Nephron progenitor cell (in vitro differentiated cells): ENCODE results near the gene SELENON.

Source experiments
- DNase-seq: peaks from one replicate; pipeline ENCODE4 v3.0.0; 2021
- H3K27ac Mint-ChIP-seq: 2 replicates; pipeline ENCODE4 v1.8.0; 2021; ENCODE audit warnings: mild to moderate bottlenecking, moderate library complexity, mixed read lengths
- H3K27me3 Mint-ChIP-seq: 2 replicates; pipeline ENCODE4 v1.8.0; 2021; ENCODE audit warnings: mild to moderate bottlenecking, low read depth, mixed read lengths; ENCODE audit not compliant: poor library complexity
- H3K36me3 Mint-ChIP-seq: 2 replicates; pipeline ENCODE4 v1.8.0; 2021; ENCODE audit warnings: low read depth, mixed read lengths
- H3K4me1 Mint-ChIP-seq: 2 replicates; pipeline ENCODE4 v1.8.0; 2021; ENCODE audit warnings: mixed read lengths
- H3K4me3 Mint-ChIP-seq: 2 replicates; pipeline ENCODE4 v1.8.0; 2021; ENCODE audit warnings: mild to moderate bottlenecking, moderate library complexity, mixed read lengths
- H3K9me3 Mint-ChIP-seq: 2 replicates; pipeline ENCODE4 v1.8.0; 2021; ENCODE audit warnings: mild to moderate bottlenecking, moderate library complexity, mixed read lengths
- TF ChIP-seq, protein P1 (sequence below): fragments of 200-600 bp; sonication (generic); IDR thresholded peaks from 2 replicates; pipeline ENCODE4 v1.5.0; 2021; ENCODE audit warnings: antibody characterized with exemption

Gene SELENON

GRCh38 chr1:25763493-25763892 is 36.5 kb upstream of the SELENON start:
- TF ChIP-seq, protein P1, sequence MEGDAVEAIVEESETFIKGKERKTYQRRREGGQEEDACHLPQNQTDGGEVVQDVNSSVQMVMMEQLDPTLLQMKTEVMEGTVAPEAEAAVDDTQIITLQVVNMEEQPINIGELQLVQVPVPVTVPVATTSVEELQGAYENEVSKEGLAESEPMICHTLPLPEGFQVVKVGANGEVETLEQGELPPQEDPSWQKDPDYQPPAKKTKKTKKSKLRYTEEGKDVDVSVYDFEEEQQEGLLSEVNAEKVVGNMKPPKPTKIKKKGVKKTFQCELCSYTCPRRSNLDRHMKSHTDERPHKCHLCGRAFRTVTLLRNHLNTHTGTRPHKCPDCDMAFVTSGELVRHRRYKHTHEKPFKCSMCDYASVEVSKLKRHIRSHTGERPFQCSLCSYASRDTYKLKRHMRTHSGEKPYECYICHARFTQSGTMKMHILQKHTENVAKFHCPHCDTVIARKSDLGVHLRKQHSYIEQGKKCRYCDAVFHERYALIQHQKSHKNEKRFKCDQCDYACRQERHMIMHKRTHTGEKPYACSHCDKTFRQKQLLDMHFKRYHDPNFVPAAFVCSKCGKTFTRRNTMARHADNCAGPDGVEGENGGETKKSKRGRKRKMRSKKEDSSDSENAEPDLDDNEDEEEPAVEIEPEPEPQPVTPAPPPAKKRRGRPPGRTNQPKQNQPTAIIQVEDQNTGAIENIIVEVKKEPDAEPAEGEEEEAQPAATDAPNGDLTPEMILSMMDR: no peak
- H3K27ac Mint-ChIP-seq: no peak overlapping the region
- H3K4me1 Mint-ChIP-seq: peaks cover 32% of the 10 kb centered on the region
- no peak for DNase-seq
- no peaks in the 10 kb centered on the region for H3K9me3 Mint-ChIP-seq
- H3K27me3 Mint-ChIP-seq: peaks cover 27% of the 10 kb centered on the region
- H3K4me3 Mint-ChIP-seq: no peak overlapping the region
- no peaks in the 10 kb centered on the region for H3K36me3 Mint-ChIP-seq

GRCh38 chr1:25765136-25765922 is 34.7 kb upstream of the SELENON start:
- H3K27ac Mint-ChIP-seq: no peak overlapping the region
- DNase-seq: no peak
- no peaks in the 10 kb centered on the region for H3K36me3 Mint-ChIP-seq
- TF ChIP-seq, protein P1: no peak
- peaks cover 21% of the 10 kb centered on the region for H3K27me3 Mint-ChIP-seq
- peaks cover 43% of the 10 kb centered on the region for H3K4me1 Mint-ChIP-seq
- H3K9me3 Mint-ChIP-seq: no peaks in the 10 kb centered on the region
- H3K4me3 Mint-ChIP-seq: no peak overlapping the region

DNA sequence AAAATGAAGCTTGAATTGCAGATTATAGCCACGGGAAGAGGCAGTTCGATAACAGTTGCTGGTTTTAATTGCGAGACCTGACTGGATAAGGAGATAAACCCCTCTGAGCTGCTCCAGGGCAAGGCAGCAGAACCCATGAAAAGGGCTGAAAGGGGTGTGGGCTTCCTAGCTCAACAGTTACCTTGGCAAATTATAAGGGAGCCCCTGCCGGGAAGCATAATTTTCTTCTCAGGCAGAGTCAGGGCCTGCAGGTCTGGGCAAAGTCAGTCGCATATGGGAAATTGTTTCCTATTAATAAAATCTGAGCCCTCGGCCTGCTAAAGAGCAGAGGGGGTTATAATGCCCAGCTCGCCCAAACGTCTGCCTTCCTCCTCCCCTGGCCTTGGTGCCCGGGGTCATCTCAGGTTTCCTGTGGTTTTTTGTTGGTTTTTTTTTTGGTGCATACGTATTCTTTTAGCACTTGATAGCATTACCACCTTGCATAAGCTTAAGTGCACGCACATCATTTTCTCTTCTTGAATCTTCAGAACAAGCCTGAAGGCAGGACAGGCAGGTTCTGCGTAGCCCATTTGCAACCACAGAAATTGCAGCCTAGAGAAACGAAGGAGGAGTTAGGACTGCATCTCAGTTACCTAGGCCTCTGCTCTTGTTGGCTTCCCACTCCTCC is 33.9 kb upstream of the SELENON start:
- Mint-ChIP-seq H3K4me1 (peaks cover 44% of the 10 kb centered on the region), H3K36me3 (no peaks in the 10 kb centered on the region), H3K4me3 (no peak overlapping the region), H3K27me3 (peaks cover 26% of the 10 kb centered on the region), H3K9me3 (no peaks in the 10 kb centered on the region), H3K27ac (no peak overlapping the region)
- no peak for DNase-seq
- TF ChIP-seq, protein P1: no peak

- Mint-ChIP-seq H3K27me3 (peaks cover 21% of the 10 kb centered on the region), H3K9me3 (no peaks in the 10 kb centered on the region), H3K27ac (no peak overlapping the region), H3K36me3 (no peaks in the 10 kb centered on the region), H3K4me3 (no peak overlapping the region), H3K4me1 (peaks cover 52% of the 10 kb centered on the region)
- TF ChIP-seq, protein P1: no peak
- DNase-seq: no peak
Observed at GRCh38 chr1:25766721-25767436, 33.1 kb upstream of the SELENON start.

DNA sequence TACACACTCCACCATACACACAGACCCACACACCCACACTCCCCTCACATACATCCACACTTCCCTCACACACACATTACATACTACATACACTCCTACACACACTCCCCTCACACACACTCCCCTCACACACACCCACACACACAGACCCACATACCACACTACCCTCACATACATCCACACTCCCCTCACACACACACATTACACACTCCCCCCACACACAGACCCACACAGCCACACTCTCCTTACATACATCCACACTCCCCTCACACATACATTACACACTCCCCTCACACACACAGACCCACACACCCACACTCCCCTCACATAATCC is 32.6 kb upstream of the SELENON start:
- Mint-ChIP-seq H3K9me3 (no peaks in the 10 kb centered on the region), H3K27ac (no peak overlapping the region)

More for the DNA sequence above, 32.6 kb upstream of the SELENON start:
- Mint-ChIP-seq H3K27me3 (peaks cover 17% of the 10 kb centered on the region), H3K4me1 (peaks cover 57% of the 10 kb centered on the region), H3K4me3 (no peak overlapping the region), H3K36me3 (no peaks in the 10 kb centered on the region)
- no peak for DNase-seq
- TF ChIP-seq, protein P1: no peak
